Stimulated activated CD4-positive, alpha-beta T cell treated with anti-CD3 and anti-CD28 coated beads, TNF-alpha, amount 100 ng/mL, for 24 hours (primary cell): ENCODE measurements around the gene DPF1.

Source experiments
- DNase-seq, 3 experiments: peaks; one replicate each; pipeline ENCODE4 v3.0.0-alpha.2; 2020; ENCODE audit warnings: low read depth in 3 of 3

The DPF1 gene

GRCh38 chr19:38221421-38221820 is 2.6 kb downstream of the DPF1 start:
- DNase-seq, result no peak

- no peak for DNase-seq
Observed at GRCh38 chr19:38219221-38219620, 4.8 kb downstream of the DPF1 start.

- no peak for DNase-seq
Observed at GRCh38 chr19:38218204-38218603, 5.8 kb downstream of the DPF1 start.

- DNase-seq, result no peak
Observed at GRCh38 chr19:38216785-38217641, 7.0 kb downstream of the DPF1 start.

- DNase-seq, result peak in 2 of 3 experiments; percentile 30 to 67
Observed at GRCh38 chr19:38213911-38214625, 10.0 kb downstream of the DPF1 start.

- DNase-seq, result no peak
Observed at GRCh38 chr19:38213469-38213868, 10.6 kb downstream of the DPF1 start.

GRCh38 chr19:38211766-38212165 is 12.3 kb downstream of the DPF1 start:
- no peak for DNase-seq

- no peak for DNase-seq
Observed at GRCh38 chr19:38211151-38211591, 12.9 kb downstream of the DPF1 start.

GRCh38 chr19:38210458-38210987 is 13.5 kb downstream of the DPF1 start:
- no peak for DNase-seq

- no peak for DNase-seq
Observed at GRCh38 chr19:38209671-38210457, 14.2 kb downstream of the DPF1 start.

- no peak for DNase-seq
Observed at GRCh38 chr19:38209152-38209551, 14.9 kb downstream of the DPF1 start.

- DNase-seq, result no peak
Observed at GRCh38 chr19:38208571-38208970, 15.5 kb downstream of the DPF1 start.

GRCh38 chr19:38207543-38207942 is 16.5 kb downstream of the DPF1 start:
- no peak for DNase-seq

GRCh38 chr19:38206928-38207327 is 17.1 kb downstream of the DPF1 start:
- DNase-seq, result no peak

GRCh38 chr19:38206006-38206745 is 17.8 kb downstream of the DPF1 start:
- no peak for DNase-seq

GRCh38 chr19:38204728-38205127 is 19.3 kb downstream of the DPF1 start:
- no peak for DNase-seq

- DNase-seq, result no peak
Observed at GRCh38 chr19:38204096-38204495, 19.9 kb downstream of the DPF1 start.

- DNase-seq, result no peak
Observed at GRCh38 chr19:38203197-38203596, 20.8 kb downstream of the DPF1 start.

- no peak for DNase-seq
Observed at GRCh38 chr19:38202504-38202903, 21.5 kb downstream of the DPF1 start.

GRCh38 chr19:38201731-38202130 is 22.3 kb downstream of the DPF1 start:
- no peak for DNase-seq

GRCh38 chr19:38199340-38199739 is 24.7 kb downstream of the DPF1 start:
- no peak for DNase-seq
